Pancreas (tissue), 10 donors: ENCODE data around the gene PEPD. TPM values are rescaled to one million over a fixed set of nuclear protein-coding genes. Genes with fewer than 3 reads are reported as not detected.

ENCODE experiments used
- ATAC-seq, 4 donors: fragments of 200-7000 bp; cut with Tn5 transposase; one replicate each; pipeline versions ENCODE4 v1.8.0 to v1.9.1; 2020; ENCODE audit warnings: mild to moderate bottlenecking in 4 of 4, moderate library complexity in 4 of 4
- DNase-seq, 6 donors: peaks; one replicate each; pipeline ENCODE4 v3.0.0-alpha.2; 2020
- FAIRE-seq: peaks from 2 replicates; lab custom pipeline; 2012; peaks lifted over from hg19 to GRCh38; lab: Jason Lieb, UNC
- H3K27ac ChIP-seq, 4 donors: fragments of 200-600 bp; sonication (generic); 1 replicate in 3 of 4; 2 replicates in 1 of 4; pipeline versions ENCODE4 v1.5.0 to v1.8.0; 2020
- H3K27me3 ChIP-seq, 4 donors: fragments of 200-600 bp; one replicate each; pipeline ENCODE4 v1.8.0; 2021
- H3K36me3 ChIP-seq, 3 donors: fragments of 200-600 bp; sonication (generic) in 1 of 3; one replicate each; pipeline versions ENCODE4 v1.5.0 to v1.8.0; 2020 to 2021
- H3K4me1 ChIP-seq, 3 donors: fragments of 200-600 bp; one replicate each; pipeline ENCODE4 v1.8.0; 2021
- H3K4me3 ChIP-seq, 4 donors: fragments of 200-600 bp; sonication (generic) in 2 of 4; one replicate each; pipeline versions ENCODE4 v1.5.0 to v1.8.0; 2020 to 2021
- H3K9me3 ChIP-seq, 4 donors: fragments of 200-600 bp; one replicate each; pipeline ENCODE4 v1.8.0; 2021
- CTCF ChIP-seq, 4 donors: fragments of 200-600 bp; sonication (generic) in 3 of 4; IDR thresholded peaks; one replicate each; pipeline versions ENCODE4 v1.5.0 to v1.8.0; 2021; ENCODE audit warnings: antibody characterized with exemption in 4 of 4
- WGBS, 2 donors: extraction: QIAGEN DNeasy Blood & Tissue Kit; methylation state at CpG; one replicate each; pipeline ENCODE4 v1.1.7; 2013; 5-methylcytosine and 5-hydroxymethylcytosine counted together
- intact Hi-C, 3 donors: fragments of 100-400 bp; cut with DNase I; formaldehyde crosslinking; loops; one replicate each; pipeline versions ENCODE4 v1.11.1 to v1.14.2; 2022
- polyA plus RNA-seq, 2 donors: library from polyadenylated mRNA; stranded (reverse); fragments of 200-250 nt; gene quantifications; one replicate each; pipeline ENCODE4 v1.2.3, GENCODE V29; 2013
- total RNA-seq, 6 donors: library from RNA; stranded (reverse); fragmentation: NEBNext Ultra II Directional in 4 of 6; extraction: Animal tissue kit (Norgen Biotek cat#: 25700) in 4 of 6; gene quantifications; one replicate each; pipeline versions ENCODE4 v1.2.1 to v1.2.4, GENCODE V29; 2021 to 2023
- donor health status: healthy with polysubstance abuse.
- donor health status: DM: no; HTN: no; CAD: no; lungs with moderate emphysema.
- donor health status: DM: no; HTN: no; CAD: no.
- donor health status: control.
- donor health status: control.
- donor health status: Bipolar disorder and iron deficiency.
- donor health status: DM: yes; HTN: yes; CAD: no.
- donor health status: DM: no; HTN: no; CAD: no.
- donor health status: DM: no; HTN: no; CAD: no.
- donor health status: DM: yes; HTN: yes; CAD: no.

PEPD gene
- total and polyA plus RNA-seq, 8 donors, result 13.7 to 36.1 (median 22.5) TPM

GRCh38 chr19:33471111-33471996, 50.2 kb downstream of the PEPD start:
- intact Hi-C loops, result no loop called here
- DNase-seq (peak in 1 of 6 donors; percentile 10), FAIRE-seq (no peak), ATAC-seq (no peak)
- H3K9me3 ChIP-seq, result no peaks in the 10 kb centered on the region
- H3K27me3 ChIP-seq, result no peaks in the 10 kb centered on the region
- no peak for TF ChIP-seq CTCF (IDR thresholded peaks at IDR 0.05)
- 91 to 95% methylated on average over 13 of the region's 13 CpGs for WGBS, 2 donors
- H3K4me1 ChIP-seq, result no peaks in the 10 kb centered on the region
- H3K27ac ChIP-seq, result no peak overlapping the region
- no peak overlapping the region for H3K4me3 ChIP-seq
- no peaks in the 10 kb centered on the region for H3K36me3 ChIP-seq

GRCh38 chr19:33470686-33471085, 50.9 kb downstream of the PEPD start:
- H3K27me3 ChIP-seq, result no peaks in the 10 kb centered on the region
- ATAC-seq (no peak), DNase-seq (peak in 1 of 6 donors; percentile 28), FAIRE-seq (no peak)
- H3K27ac ChIP-seq, result no peak overlapping the region
- TF ChIP-seq CTCF (IDR thresholded peaks at IDR 0.05), result no peak
- H3K4me1 ChIP-seq, result no peaks in the 10 kb centered on the region
- H3K9me3 ChIP-seq, result no peaks in the 10 kb centered on the region
- intact Hi-C loops, result no loop called here
- WGBS, 2 donors, result 83 to 92% methylated on average over 5 of the region's 5 CpGs
- H3K4me3 ChIP-seq, result no peak overlapping the region
- no peaks in the 10 kb centered on the region for H3K36me3 ChIP-seq

DNA sequence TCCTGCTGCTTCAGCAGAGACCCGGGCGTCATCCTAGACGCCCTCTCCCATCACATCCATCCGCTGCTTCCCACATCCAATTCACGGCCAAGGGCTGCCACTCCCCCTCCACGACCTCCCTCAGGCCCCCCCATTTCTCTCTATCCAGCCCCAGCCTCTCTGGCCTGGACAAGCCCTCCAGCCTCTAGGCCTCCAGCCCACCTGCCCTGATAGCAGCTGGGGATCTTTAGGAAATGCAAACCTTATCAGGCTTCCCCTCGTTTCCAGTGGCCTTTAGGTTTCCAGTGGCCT, 51.6 kb downstream of the PEPD start:
- intact Hi-C loops, result no loop called here
- FAIRE-seq, result no peak
- Histone ChIP-seq H3K4me1 (no peaks in the 10 kb centered on the region), H3K27me3 (no peaks in the 10 kb centered on the region), H3K27ac (no peak overlapping the region), H3K36me3 (no peaks in the 10 kb centered on the region), H3K4me3 (no peak overlapping the region), H3K9me3 (no peaks in the 10 kb centered on the region)
- ATAC-seq, result no peak
- TF ChIP-seq CTCF (IDR thresholded peaks at IDR 0.05), result no peak
- peak in 1 of 6 donors; percentile 18 for DNase-seq
- 87 to 90% methylated on average over 7 of the region's 7 CpGs for WGBS, 2 donors

GRCh38 chr19:33469171-33470039, 52.2 kb downstream of the PEPD start:
- intact Hi-C loops, result no loop called here
- FAIRE-seq, result no peak

More at GRCh38 chr19:33469171-33470039, 52.2 kb downstream of the PEPD start:
- no peak for TF ChIP-seq CTCF (IDR thresholded peaks at IDR 0.05)
- DNase-seq, result peak in 2 of 6 donors; percentile 40 to 44
- Histone ChIP-seq H3K27ac (no peak overlapping the region), H3K9me3 (no peaks in the 10 kb centered on the region), H3K36me3 (no peaks in the 10 kb centered on the region), H3K4me3 (no peak overlapping the region), H3K27me3 (no peaks in the 10 kb centered on the region), H3K4me1 (no peaks in the 10 kb centered on the region)
- ATAC-seq, result no peak
- 94% methylated on average over 19 to 20 of the region's 20 CpGs for WGBS, 2 donors
